AG04449 (cell line): Measurements from ENCODE around the gene TET3.

ENCODE experiments used
- CTCF ChIA-PET: fragments of 350-600 bp; formaldehyde crosslinking; extraction: SDS; loops from one replicate; lab custom pipeline; 2021; ENCODE audit warnings: antibody characterized with exemption; lab: Yijun Ruan, JAX
- POLR2A ChIA-PET: fragments of 400-600, 350-600 bp; formaldehyde crosslinking; extraction: SDS; loops from one replicate; lab custom pipeline; 2020; ENCODE audit warnings: antibody characterized with exemption, inconsistent platforms; lab: Yijun Ruan, JAX
- DNase-seq: peaks from one replicate; pipeline ENCODE4 v3.0.0-alpha.2; 2010; ENCODE audit warnings: low read depth, low spot score
- H3K4me3 ChIP-seq: 2 replicates; pipeline ENCODE4 v1.5.1; 2011; ENCODE audit warnings: low read depth, mild to moderate bottlenecking, control low read depth, low read length
- TF ChIP-seq, protein P1 (sequence below): IDR thresholded peaks from one replicate; pipeline ENCODE4 v1.5.1; 2011; ENCODE audit warnings: mild to moderate bottlenecking, moderate library complexity, low read length, control low read depth, inconsistent platforms; ENCODE audit not compliant: insufficient read depth; ENCODE audit errors: missing control alignments

Gene TET3

DNA sequence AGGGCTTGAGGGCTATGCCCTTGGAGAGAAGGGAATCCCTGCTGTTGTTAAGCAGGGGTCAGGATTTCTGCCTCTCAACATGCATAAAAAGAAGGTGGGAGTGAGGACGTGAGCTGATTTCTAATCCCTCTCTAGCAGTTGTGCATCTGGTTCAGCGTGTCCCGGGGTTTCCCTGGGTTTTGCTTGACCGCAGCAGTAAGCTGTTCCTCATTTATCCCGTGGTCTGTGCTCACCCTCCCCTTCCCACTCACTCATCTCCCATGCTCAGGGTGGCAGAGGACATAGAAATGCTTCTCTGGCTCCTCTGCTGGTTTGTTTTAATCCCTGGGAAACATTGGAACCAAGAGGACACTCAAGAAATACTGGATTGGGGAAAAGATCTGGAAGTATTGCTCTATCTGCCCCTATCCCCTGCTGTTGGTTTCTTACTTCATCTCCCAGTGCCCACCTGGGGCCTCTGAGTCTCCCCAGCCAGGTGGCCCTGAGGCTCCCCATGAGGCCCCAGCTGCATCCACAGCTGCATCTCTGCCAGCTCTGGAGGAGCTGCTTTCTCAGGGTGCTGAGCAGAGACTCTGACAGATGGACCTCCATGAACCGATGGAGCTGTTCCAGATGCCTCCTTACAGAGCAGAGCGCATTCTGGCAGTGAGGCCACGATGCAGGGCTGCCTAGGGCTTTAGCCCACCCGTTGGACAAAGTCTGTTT is 36.1 kb downstream of the TET3 start:
- TF ChIP-seq, protein P1, sequence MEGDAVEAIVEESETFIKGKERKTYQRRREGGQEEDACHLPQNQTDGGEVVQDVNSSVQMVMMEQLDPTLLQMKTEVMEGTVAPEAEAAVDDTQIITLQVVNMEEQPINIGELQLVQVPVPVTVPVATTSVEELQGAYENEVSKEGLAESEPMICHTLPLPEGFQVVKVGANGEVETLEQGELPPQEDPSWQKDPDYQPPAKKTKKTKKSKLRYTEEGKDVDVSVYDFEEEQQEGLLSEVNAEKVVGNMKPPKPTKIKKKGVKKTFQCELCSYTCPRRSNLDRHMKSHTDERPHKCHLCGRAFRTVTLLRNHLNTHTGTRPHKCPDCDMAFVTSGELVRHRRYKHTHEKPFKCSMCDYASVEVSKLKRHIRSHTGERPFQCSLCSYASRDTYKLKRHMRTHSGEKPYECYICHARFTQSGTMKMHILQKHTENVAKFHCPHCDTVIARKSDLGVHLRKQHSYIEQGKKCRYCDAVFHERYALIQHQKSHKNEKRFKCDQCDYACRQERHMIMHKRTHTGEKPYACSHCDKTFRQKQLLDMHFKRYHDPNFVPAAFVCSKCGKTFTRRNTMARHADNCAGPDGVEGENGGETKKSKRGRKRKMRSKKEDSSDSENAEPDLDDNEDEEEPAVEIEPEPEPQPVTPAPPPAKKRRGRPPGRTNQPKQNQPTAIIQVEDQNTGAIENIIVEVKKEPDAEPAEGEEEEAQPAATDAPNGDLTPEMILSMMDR: no peak
- CTCF ChIA-PET: no interaction called here
- no peak for DNase-seq
- no peak overlapping the region for H3K4me3 ChIP-seq
- POLR2A ChIA-PET: interaction anchor here (1.3 kb wide), 1 partner anchor 12 kb away, joined by 4 read pairs; no protein-coding TSS in a partner anchor

DNA sequence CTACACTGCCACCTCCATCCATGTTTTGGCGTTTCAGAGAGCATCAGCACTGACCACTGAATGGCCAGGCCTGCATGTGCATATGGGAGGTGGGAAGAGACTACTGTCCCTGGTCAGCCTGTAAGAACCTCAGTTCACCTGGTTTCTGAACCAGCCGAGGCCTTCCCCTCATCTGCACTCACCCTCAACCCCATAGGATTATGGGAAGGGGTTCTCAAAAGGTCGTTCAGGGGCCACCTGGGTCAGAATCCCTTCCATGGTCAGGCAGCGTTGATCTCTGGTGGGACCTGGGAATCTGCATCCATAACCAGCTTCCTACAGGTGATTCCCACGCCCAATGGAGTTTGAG is 36.7 kb downstream of the TET3 start:
- DNase-seq: no peak
- ChIA-PET POLR2A (no interaction called here), CTCF (no interaction called here)
- TF ChIP-seq, protein P1: no peak
- H3K4me3 ChIP-seq: no peak overlapping the region

DNA sequence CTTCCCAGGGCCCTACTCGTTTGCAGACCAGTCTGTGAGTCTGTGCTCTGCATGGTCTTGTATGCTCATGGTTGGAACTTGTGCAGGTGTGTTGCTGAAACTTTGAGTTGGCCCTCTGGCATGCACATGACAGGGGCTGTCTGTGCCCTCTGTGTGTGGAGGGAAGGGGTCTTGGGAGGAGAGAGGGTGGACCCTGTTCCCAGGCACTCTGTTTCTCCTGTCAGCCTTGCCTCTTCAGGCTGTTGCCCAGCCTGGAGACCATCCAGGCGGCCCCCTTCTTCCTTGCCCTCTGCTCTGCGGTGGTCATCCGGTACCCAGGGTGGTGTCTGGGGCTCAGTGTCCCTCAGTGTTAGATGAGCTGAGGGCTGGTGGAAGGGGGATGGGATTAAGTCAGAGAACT is 39.5 kb downstream of the TET3 start:
- POLR2A ChIA-PET: no interaction called here

DNA sequence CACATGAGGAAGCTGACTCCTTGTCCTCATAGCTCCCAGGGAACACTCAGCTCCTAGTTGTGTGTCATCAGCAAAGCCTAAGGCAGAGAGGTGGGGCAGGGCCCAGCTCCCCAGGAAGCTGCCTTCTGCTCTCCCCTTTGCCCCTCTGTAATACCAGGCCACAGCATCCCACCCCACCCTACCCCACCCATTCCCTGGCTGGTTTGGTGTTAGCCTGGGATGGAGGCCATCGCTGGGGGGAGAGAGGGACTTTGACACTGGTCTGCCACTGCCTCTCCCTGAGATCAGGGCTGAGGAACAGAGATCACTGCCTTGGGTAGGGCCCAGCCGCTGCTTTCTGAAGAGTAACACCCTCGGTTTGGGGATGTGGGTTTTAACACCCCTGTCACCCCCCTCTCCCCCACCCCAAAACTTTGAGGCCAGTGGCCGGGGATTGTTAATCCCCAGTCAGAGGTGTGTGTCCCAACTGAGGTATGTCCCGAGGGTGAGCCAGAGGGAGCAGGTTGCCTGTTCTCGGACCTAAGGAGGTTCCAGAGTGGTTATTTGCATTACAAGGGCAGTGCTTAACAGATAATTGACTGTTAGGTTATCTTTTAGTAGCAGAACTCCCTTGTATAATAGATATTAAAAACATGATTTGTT is 41.4 kb downstream of the TET3 start:
- no peak overlapping the region for H3K4me3 ChIP-seq
- CTCF ChIA-PET: interaction anchor here (0.9 kb wide), 1 partner anchor 23 kb away, joined by 3 read pairs; no protein-coding TSS in a partner anchor
- POLR2A ChIA-PET: interaction anchor here (1.1 kb wide), 1 partner anchor 25 kb away, joined by 3 read pairs; no protein-coding TSS in a partner anchor
- DNase-seq: no peak
- TF ChIP-seq, protein P1: no peak

More for the DNA sequence above, 39.5 kb downstream of the TET3 start:
- no peak overlapping the region for H3K4me3 ChIP-seq
- DNase-seq: no peak
- CTCF ChIA-PET: no interaction called here
- TF ChIP-seq, protein P1: no peak

DNA sequence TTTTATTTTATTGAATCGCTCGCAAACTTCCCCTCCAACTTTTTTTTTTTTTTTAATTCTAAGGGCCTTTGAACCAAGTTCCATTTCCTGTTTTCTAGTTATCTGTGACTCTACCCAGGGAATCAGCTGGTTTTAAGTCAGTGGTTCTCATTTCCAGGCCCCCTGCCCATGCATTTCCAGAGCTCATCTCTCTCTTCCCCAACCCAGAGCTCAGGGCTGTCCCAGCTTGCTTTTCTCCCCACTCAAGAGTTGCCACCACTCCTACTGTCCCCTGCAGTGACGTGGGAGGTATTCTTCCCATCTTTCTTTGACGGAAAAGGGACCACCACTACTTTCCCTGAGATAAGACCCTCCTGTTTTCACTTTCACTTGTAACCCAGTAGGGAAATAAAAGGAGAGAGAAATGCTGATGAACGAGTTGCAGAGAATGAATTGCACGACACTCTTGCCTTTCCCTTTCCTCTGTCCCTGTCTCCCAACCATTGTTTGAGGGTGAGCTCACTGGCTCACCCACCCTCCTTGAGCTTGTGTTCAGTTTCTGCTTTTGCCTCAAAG is 42.1 kb downstream of the TET3 start:
- CTCF ChIA-PET: no interaction called here
- no peak overlapping the region for H3K4me3 ChIP-seq
- no peak for DNase-seq
- TF ChIP-seq, protein P1: no peak
- POLR2A ChIA-PET: interaction anchor here (1.1 kb wide), 1 partner anchor 25 kb away, joined by 3 read pairs; no protein-coding TSS in a partner anchor

DNA sequence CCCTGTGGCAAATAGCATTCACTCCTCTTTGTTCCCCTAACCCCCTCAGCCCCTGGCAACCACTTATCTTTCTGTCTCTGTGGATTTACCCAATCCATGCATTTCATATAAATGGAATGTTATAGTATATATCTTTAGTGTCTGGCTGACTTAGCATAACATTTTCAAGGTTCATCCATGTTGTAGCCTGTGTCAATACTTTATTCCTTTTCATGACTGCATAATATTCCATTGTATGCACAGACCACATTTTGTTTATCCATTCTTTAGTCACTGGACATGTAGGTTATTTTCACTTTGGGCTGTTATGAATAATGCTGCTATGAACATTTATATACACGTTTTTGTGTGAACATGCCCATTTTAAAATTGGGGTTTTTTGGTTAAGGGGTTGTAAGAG is 42.8 kb downstream of the TET3 start:
- ChIA-PET CTCF (no interaction called here), POLR2A (no interaction called here)
- TF ChIP-seq, protein P1: no peak
- DNase-seq: no peak
- H3K4me3 ChIP-seq: no peak overlapping the region
